Karpas-422 (cell line): Measurements from ENCODE around the gene KCNC1. TPM values are rescaled to one million over a fixed set of nuclear protein-coding genes. Genes with fewer than 3 reads are reported as not detected.

Experiments
- DNase-seq: peaks from one replicate; pipeline ENCODE4 v3.0.0-alpha.2; 2015
- H2AFZ ChIP-seq: fragments of 200-600 bp; sonication (generic); 2 replicates; pipeline ENCODE4 v1.6.1; 2014; ENCODE audit warnings: antibody characterized with exemption, low read length, mixed read lengths
- H3K27ac ChIP-seq: fragments of 200-600 bp; sonication (generic); 2 replicates; pipeline ENCODE4 v1.5.1; 2014; ENCODE audit warnings: mild to moderate bottlenecking, low read length, moderate library complexity
- H3K27me3 ChIP-seq: fragments of 200-600 bp; sonication (generic); 2 replicates; pipeline ENCODE4 v1.6.1; 2014; ENCODE audit warnings: low read length, mixed read lengths
- H3K36me3 ChIP-seq: fragments of 200-600 bp; sonication (generic); 2 replicates; pipeline ENCODE4 v1.6.1; 2014; ENCODE audit warnings: low read length, mixed read lengths; ENCODE audit not compliant: insufficient read depth
- H3K4me1 ChIP-seq: fragments of 200-600 bp; sonication (generic); 2 replicates; pipeline ENCODE4 v1.6.1; 2014; ENCODE audit warnings: mild to moderate bottlenecking, low read length, mixed read lengths
- H3K4me2 ChIP-seq: fragments of 200-600 bp; sonication (generic); 2 replicates; pipeline ENCODE4 v1.6.1; 2014; ENCODE audit warnings: low read length, low read depth, mild to moderate bottlenecking; ENCODE audit not compliant: poor library complexity, severe bottlenecking
- H3K4me3 ChIP-seq: fragments of 200-600 bp; sonication (generic); 2 replicates; pipeline ENCODE4 v1.5.1; 2014; ENCODE audit warnings: mild to moderate bottlenecking, antibody characterized with exemption, low read length, mixed read lengths
- H3K79me2 ChIP-seq: fragments of 200-600 bp; sonication (generic); 2 replicates; pipeline ENCODE4 v1.6.1; 2014; ENCODE audit warnings: mild to moderate bottlenecking, low read length, mixed read lengths
- H3K9ac ChIP-seq: fragments of 200-600 bp; sonication (generic); 2 replicates; pipeline ENCODE4 v1.6.0; 2014; ENCODE audit warnings: low read length
- H3K9me2 ChIP-seq: fragments of 200-600 bp; sonication (generic), shearing (Covaris generic); replicated peaks from 2 replicates; pipeline ENCODE4 v1.6.0; 2014; ENCODE audit warnings: mild to moderate bottlenecking, low read length, moderate library complexity; ENCODE audit not compliant: insufficient read depth
- H3K9me3 ChIP-seq: fragments of 300-700, 200-600 bp; sonication (generic); 2 replicates; pipeline ENCODE4 v1.6.1; 2014; ENCODE audit warnings: low read length, mixed read lengths
- H4K20me1 ChIP-seq: fragments of 200-600 bp; sonication (generic); 2 replicates; pipeline ENCODE4 v1.6.1; 2014; ENCODE audit warnings: mild to moderate bottlenecking, antibody characterized with exemption, low read length, low read depth; ENCODE audit not compliant: insufficient read depth
- total RNA-seq: library from RNA; depleted of rRNA; stranded (reverse); fragments of >200 nt; shearing (Covaris generic); gene quantifications from 2 replicates; pipeline ENCODE4 v1.2.3, GENCODE V29; 2014; ENCODE audit warnings: low replicate concordance

The KCNC1 gene
- total RNA-seq, 1 experiment from 2014 or later: not detected

- Histone ChIP-seq H3K27ac (no peak overlapping the region), H3K27me3 (no peaks in the 10 kb centered on the region), H3K4me3 (no peak overlapping the region), H3K9me3 (no peaks in the 10 kb centered on the region), H3K9ac (no peak overlapping the region), H3K4me2 (no peak overlapping the region), H4K20me1 (peaks cover 3% of the 10 kb centered on the region; the same call in 1 of the 2 replicates), H2AFZ (no peak overlapping the region), H3K36me3 (no peaks in the 10 kb centered on the region), H3K79me2 (no peaks in the 10 kb centered on the region), H3K9me2 (no peaks in the 10 kb centered on the region), H3K4me1 (no peaks in the 10 kb centered on the region)
- DNase-seq: no peak
Observed at GRCh38 chr11:17788084-17788483, 53.5 kb downstream of the KCNC1 start.

- H3K4me2 ChIP-seq: no peak overlapping the region
- no peaks in the 10 kb centered on the region for H3K9me2 ChIP-seq
- no peak overlapping the region for H3K4me3 ChIP-seq
- H3K9me3 ChIP-seq: no peaks in the 10 kb centered on the region
- H3K27me3 ChIP-seq: no peaks in the 10 kb centered on the region
- no peak for DNase-seq
- no peak overlapping the region for H3K27ac ChIP-seq
- no peaks in the 10 kb centered on the region for H4K20me1 ChIP-seq
- no peaks in the 10 kb centered on the region for H3K36me3 ChIP-seq
- H2AFZ ChIP-seq: no peak overlapping the region
- no peak overlapping the region for H3K9ac ChIP-seq
- H3K79me2 ChIP-seq: no peaks in the 10 kb centered on the region
- no peaks in the 10 kb centered on the region for H3K4me1 ChIP-seq
Observed at GRCh38 chr11:17790453-17790852, 55.9 kb downstream of the KCNC1 start.

DNA sequence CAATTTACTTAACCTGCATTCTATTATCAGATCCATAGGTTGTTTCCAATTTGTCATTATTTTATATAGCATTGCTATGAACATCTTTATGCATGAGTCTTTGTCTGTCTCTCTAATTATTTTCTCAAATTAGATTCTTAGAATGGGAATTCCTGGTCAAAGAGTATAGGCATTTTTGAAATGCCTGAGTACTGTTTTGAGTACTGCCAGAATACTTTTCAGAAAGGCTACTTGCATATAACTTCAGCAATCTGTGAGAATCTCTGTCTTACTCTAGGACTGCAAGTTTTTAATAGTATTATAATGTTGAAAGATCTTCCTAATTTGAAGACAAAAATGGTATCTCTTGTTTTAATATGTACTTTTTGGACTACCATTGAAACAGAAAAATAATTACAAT is 56.6 kb downstream of the KCNC1 start:
- Histone ChIP-seq H3K9me3 (no peaks in the 10 kb centered on the region), H3K9ac (no peak overlapping the region), H3K4me3 (no peak overlapping the region), H4K20me1 (no peaks in the 10 kb centered on the region), H2AFZ (no peak overlapping the region), H3K27me3 (no peaks in the 10 kb centered on the region), H3K36me3 (no peaks in the 10 kb centered on the region), H3K4me2 (no peak overlapping the region), H3K9me2 (no peaks in the 10 kb centered on the region), H3K27ac (no peak overlapping the region), H3K79me2 (no peaks in the 10 kb centered on the region), H3K4me1 (no peaks in the 10 kb centered on the region)
- DNase-seq: no peak

DNA sequence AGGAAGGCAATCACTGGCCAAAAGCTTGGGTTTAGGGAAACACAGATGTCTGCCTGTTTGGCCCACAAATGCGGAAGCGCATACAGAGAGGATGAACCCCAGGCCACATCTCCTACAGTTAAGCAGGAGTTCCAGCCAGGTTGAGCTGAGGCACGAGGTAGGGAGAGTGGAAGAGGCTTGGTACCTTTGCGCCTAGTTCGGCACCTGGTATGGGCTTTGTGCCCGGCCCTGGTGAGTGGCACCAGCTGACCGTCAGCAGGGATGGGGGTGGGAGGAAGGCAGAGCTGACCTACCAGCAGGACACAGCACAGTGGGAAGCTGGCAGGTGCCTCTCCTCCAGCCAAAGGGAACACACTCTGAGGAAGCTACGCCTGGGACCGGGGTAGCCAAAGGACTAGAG is 57.6 kb downstream of the KCNC1 start:
- Histone ChIP-seq H2AFZ (no peak overlapping the region), H3K27me3 (no peaks in the 10 kb centered on the region), H4K20me1 (no peaks in the 10 kb centered on the region), H3K4me1 (no peaks in the 10 kb centered on the region), H3K9me2 (no peaks in the 10 kb centered on the region), H3K79me2 (no peaks in the 10 kb centered on the region), H3K9ac (no peak overlapping the region), H3K36me3 (no peaks in the 10 kb centered on the region), H3K9me3 (no peaks in the 10 kb centered on the region), H3K4me3 (no peak overlapping the region), H3K27ac (no peak overlapping the region), H3K4me2 (no peak overlapping the region)
- no peak for DNase-seq

GRCh38 chr11:17793642-17794170 is 59.1 kb downstream of the KCNC1 start:
- no peak overlapping the region for H2AFZ ChIP-seq
- H3K36me3 ChIP-seq: no peaks in the 10 kb centered on the region
- H3K4me2 ChIP-seq: no peak overlapping the region
- H3K27ac ChIP-seq: no peak overlapping the region
- no peaks in the 10 kb centered on the region for H3K9me3 ChIP-seq
- H3K79me2 ChIP-seq: no peaks in the 10 kb centered on the region
- DNase-seq: no peak
- no peak overlapping the region for H3K4me3 ChIP-seq
- H3K9ac ChIP-seq: no peak overlapping the region
- H3K9me2 ChIP-seq: no peaks in the 10 kb centered on the region
- no peaks in the 10 kb centered on the region for H3K4me1 ChIP-seq
- H4K20me1 ChIP-seq: no peaks in the 10 kb centered on the region
- no peaks in the 10 kb centered on the region for H3K27me3 ChIP-seq

DNA sequence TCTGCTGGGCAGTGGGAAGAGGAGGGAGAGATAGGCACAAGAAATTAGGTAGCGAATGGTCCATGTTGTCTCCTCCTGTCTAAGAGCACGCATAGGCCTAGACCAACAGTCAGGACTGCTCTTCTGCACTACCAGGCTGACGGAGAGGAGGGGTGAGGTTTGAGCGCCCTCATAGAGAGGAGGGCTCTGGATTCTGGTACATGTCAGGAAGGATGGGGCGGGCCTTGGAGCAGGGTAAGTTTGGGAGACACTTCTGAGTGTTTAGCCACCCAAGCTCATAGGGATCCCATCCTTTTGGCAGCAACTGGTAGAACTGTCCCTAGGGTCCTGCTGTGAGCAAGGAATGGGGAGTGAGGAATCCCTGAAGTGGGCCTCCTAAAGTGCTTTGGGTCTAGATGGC is 60.4 kb downstream of the KCNC1 start:
- Histone ChIP-seq H3K79me2 (no peaks in the 10 kb centered on the region), H3K9me2 (no peaks in the 10 kb centered on the region), H3K27ac (no peak overlapping the region), H3K27me3 (no peaks in the 10 kb centered on the region), H2AFZ (no peak overlapping the region), H3K36me3 (no peaks in the 10 kb centered on the region), H3K9ac (no peak overlapping the region), H3K4me3 (no peak overlapping the region), H3K4me2 (no peak overlapping the region), H3K9me3 (no peaks in the 10 kb centered on the region), H3K4me1 (no peaks in the 10 kb centered on the region), H4K20me1 (no peaks in the 10 kb centered on the region)
- DNase-seq: no peak

GRCh38 chr11:17796154-17796553 is 61.6 kb downstream of the KCNC1 start:
- Histone ChIP-seq H3K9me2 (no peaks in the 10 kb centered on the region), H3K4me2 (no peak overlapping the region), H4K20me1 (no peaks in the 10 kb centered on the region), H3K27me3 (no peaks in the 10 kb centered on the region), H3K4me1 (no peaks in the 10 kb centered on the region), H3K36me3 (no peaks in the 10 kb centered on the region), H3K9me3 (no peaks in the 10 kb centered on the region), H3K27ac (no peak overlapping the region), H2AFZ (no peak overlapping the region), H3K79me2 (no peaks in the 10 kb centered on the region), H3K4me3 (no peak overlapping the region), H3K9ac (no peak overlapping the region)
- DNase-seq: no peak

- H3K79me2 ChIP-seq: no peaks in the 10 kb centered on the region
- H3K36me3 ChIP-seq: no peaks in the 10 kb centered on the region
- H3K27me3 ChIP-seq: no peaks in the 10 kb centered on the region
- no peak overlapping the region for H2AFZ ChIP-seq
- H3K9ac ChIP-seq: no peak overlapping the region
- no peak overlapping the region for H3K4me3 ChIP-seq
- no peaks in the 10 kb centered on the region for H3K9me3 ChIP-seq
- no peak overlapping the region for H3K4me2 ChIP-seq
- no peaks in the 10 kb centered on the region for H3K4me1 ChIP-seq
- H4K20me1 ChIP-seq: no peaks in the 10 kb centered on the region
- no peaks in the 10 kb centered on the region for H3K9me2 ChIP-seq
- no peak for DNase-seq
- no peak overlapping the region for H3K27ac ChIP-seq
Observed at GRCh38 chr11:17798253-17798652, 63.7 kb downstream of the KCNC1 start.

GRCh38 chr11:17798716-17799115 is 64.1 kb downstream of the KCNC1 start:
- no peaks in the 10 kb centered on the region for H3K4me1 ChIP-seq
- no peaks in the 10 kb centered on the region for H3K27me3 ChIP-seq
- no peak overlapping the region for H3K27ac ChIP-seq
- no peaks in the 10 kb centered on the region for H3K36me3 ChIP-seq
- H3K9me3 ChIP-seq: no peaks in the 10 kb centered on the region
- no peak overlapping the region for H3K4me2 ChIP-seq
- no peak overlapping the region for H3K9ac ChIP-seq
- no peak overlapping the region for H2AFZ ChIP-seq
- no peaks in the 10 kb centered on the region for H4K20me1 ChIP-seq
- no peak overlapping the region for H3K4me3 ChIP-seq
- H3K9me2 ChIP-seq: no peaks in the 10 kb centered on the region
- H3K79me2 ChIP-seq: no peaks in the 10 kb centered on the region
- no peak for DNase-seq
